Colonic mucosa (tissue), 4 donors: ENCODE results near the gene PNKD. TPM values are rescaled to one million over a fixed set of nuclear protein-coding genes. Genes with fewer than 3 reads are reported as not detected.

Experiments used
- DNase-seq: peaks from one replicate; pipeline ENCODE4 v3.0.0-alpha.2; 2020
- H3K27ac ChIP-seq: fragments of 200-600 bp; one replicate; pipeline ENCODE4 v1.8.0; 2021
- H3K27me3 ChIP-seq: fragments of 200-600 bp; one replicate; pipeline ENCODE4 v1.8.0; 2021
- H3K36me3 ChIP-seq: fragments of 200-600 bp; one replicate; pipeline ENCODE4 v1.8.0; 2021
- H3K4me1 ChIP-seq: fragments of 200-600 bp; one replicate; pipeline ENCODE4 v1.8.0; 2021; ENCODE audit warnings: mild to moderate bottlenecking
- H3K4me3 ChIP-seq: fragments of 200-600 bp; one replicate; pipeline ENCODE4 v1.8.0; 2021
- H3K9ac ChIP-seq, 2 donors: one replicate each; pipeline ENCODE4 v1.7.0; 2013; ENCODE audit warnings: control low read depth in 2 of 2, low read depth in 2 of 2, low read length in 2 of 2
- H3K9me3 ChIP-seq: fragments of 200-600 bp; one replicate; pipeline ENCODE4 v1.8.0; 2021
- CTCF ChIP-seq: fragments of 200-600 bp; IDR thresholded peaks from one replicate; pipeline ENCODE4 v1.8.0; 2022; ENCODE audit warnings: antibody characterized with exemption, mild to moderate bottlenecking
- intact Hi-C: fragments of 100-400 bp; cut with DNase I; formaldehyde crosslinking; loops from one replicate; pipeline ENCODE4 v1.14.1; 2022
- total RNA-seq, 2 donors: library from RNA; stranded (reverse); fragmentation: NEBNext Ultra II Directional in 1 of 2; extraction: Animal tissue kit (Norgen Biotek cat#: 25700) in 1 of 2; gene quantifications; one replicate each; pipeline ENCODE4 v1.2.1, GENCODE V29; 2021
- donor health status: healthy.
- donor health status: DM: no; HTN: no; CAD: no.
- donor health status: DM: no; HTN: no; CAD: no.

The PNKD gene
- total RNA-seq, 2 donors from 2014 or later = 109 to 136 TPM

DNA sequence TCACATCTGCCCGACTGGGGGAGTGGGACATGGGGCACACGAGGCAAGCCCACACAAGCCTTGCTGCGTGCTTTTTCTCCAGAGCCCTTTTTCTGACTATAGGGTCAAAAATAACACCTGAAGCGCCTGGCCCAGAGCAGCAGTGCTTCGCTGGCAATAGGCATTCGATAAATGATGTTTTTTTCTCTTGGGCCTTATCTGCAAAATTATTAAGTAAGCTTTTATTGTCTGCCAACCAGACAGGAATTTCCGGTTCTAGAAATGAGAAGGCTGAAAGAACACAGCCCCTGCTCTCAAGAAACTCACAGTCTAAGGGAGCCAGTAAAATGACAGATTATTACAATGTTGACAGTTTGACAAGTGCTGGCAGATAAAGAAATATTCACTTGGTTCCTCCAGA lies 24.7 kb downstream of the PNKD start:
- Histone ChIP-seq H3K4me3 (no peak overlapping the region), H3K4me1 (peaks cover 5% of the 10 kb centered on the region), H3K36me3 (no peaks in the 10 kb centered on the region), H3K9me3 (no peaks in the 10 kb centered on the region), H3K27ac (peak overlapping the region; percentile 33), H3K27me3 (no peaks in the 10 kb centered on the region), H3K9ac (peak overlapping the region in 1 of 2 donors; percentile 51)
- no peak for DNase-seq
- no peak for TF ChIP-seq CTCF
- intact Hi-C loops = no loop called here

GRCh38 chr2:218296200-218296599 lies 25.9 kb downstream of the PNKD start:
- no peaks in the 10 kb centered on the region for H3K27me3 ChIP-seq
- no peak for TF ChIP-seq CTCF
- H3K27ac ChIP-seq = no peak overlapping the region
- no peaks in the 10 kb centered on the region for H3K4me1 ChIP-seq
- H3K36me3 ChIP-seq = no peaks in the 10 kb centered on the region
- intact Hi-C loops = no loop called here
- no peaks in the 10 kb centered on the region for H3K9me3 ChIP-seq
- DNase-seq = no peak
- no peak overlapping the region for H3K4me3 ChIP-seq
- H3K9ac ChIP-seq = no peak overlapping the region

GRCh38 chr2:218296847-218297246 lies 26.5 kb downstream of the PNKD start:
- Histone ChIP-seq H3K27me3 (no peaks in the 10 kb centered on the region), H3K4me3 (no peak overlapping the region), H3K4me1 (no peaks in the 10 kb centered on the region), H3K9me3 (no peaks in the 10 kb centered on the region), H3K27ac (no peak overlapping the region), H3K9ac (no peak overlapping the region), H3K36me3 (no peaks in the 10 kb centered on the region)
- intact Hi-C loops = no loop called here
- TF ChIP-seq CTCF = no peak
- no peak for DNase-seq

- Histone ChIP-seq H3K27me3 (no peaks in the 10 kb centered on the region), H3K4me1 (no peaks in the 10 kb centered on the region), H3K9me3 (no peaks in the 10 kb centered on the region), H3K4me3 (no peak overlapping the region), H3K27ac (no peak overlapping the region), H3K36me3 (no peaks in the 10 kb centered on the region), H3K9ac (no peak overlapping the region)
- intact Hi-C loops = no loop called here
- no peak for DNase-seq
- no peak for TF ChIP-seq CTCF
Observed at GRCh38 chr2:218298314-218298875, 28.1 kb downstream of the PNKD start.

GRCh38 chr2:218300141-218300540 lies 29.8 kb downstream of the PNKD start:
- Histone ChIP-seq H3K4me3 (no peak overlapping the region), H3K36me3 (no peaks in the 10 kb centered on the region), H3K9ac (no peak overlapping the region), H3K4me1 (no peaks in the 10 kb centered on the region), H3K9me3 (no peaks in the 10 kb centered on the region), H3K27ac (no peak overlapping the region), H3K27me3 (no peaks in the 10 kb centered on the region)
- no peak for TF ChIP-seq CTCF
- no peak for DNase-seq
- intact Hi-C loops = loop anchor here (2.0 to 5.0 kb wide), 3 partner anchors 57 to 167 kb away; partner anchors contain the start of gene CATIP
